Left renal pelvis (tissue), 4 donors: ENCODE measurements around the gene AFP. TPM values are rescaled to one million over a fixed set of nuclear protein-coding genes. Genes with fewer than 3 reads are reported as not detected.

ENCODE experiments used
- DNase-seq, 4 donors: peaks; one replicate each; pipeline ENCODE4 v3.0.0-alpha.2; 2013; ENCODE audit warnings: low read depth in 4 of 4, low spot score in 3 of 4
- polyA plus RNA-seq, 4 donors: library from polyadenylated mRNA; unstranded; fragments of 120-200 nt; gene quantifications; one replicate each; pipeline ENCODE4 v1.2.1, GENCODE V29; 2013; ENCODE audit not compliant: insufficient read length in 4 of 4

AFP gene
- polyA plus RNA-seq, 4 donors: 110 to 978 (median 698) TPM

DNA sequence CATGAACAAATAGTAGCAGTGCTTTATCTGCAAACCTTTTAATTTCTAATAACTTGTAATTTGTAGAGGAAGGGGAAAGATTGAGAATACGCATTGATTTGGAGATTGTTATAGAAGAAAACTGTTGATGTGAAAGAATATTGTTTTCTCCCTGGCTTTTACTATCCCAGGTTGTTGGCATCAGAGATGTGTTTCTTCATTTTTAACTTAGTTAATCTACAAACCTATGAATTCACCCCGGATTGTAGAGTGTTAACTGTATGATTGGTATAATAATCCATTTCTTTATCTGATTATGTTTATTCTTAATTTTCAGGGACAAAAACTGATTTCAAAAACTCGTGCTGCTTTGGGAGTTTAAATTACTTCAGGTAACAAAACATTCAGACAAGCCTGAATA, 18.9 kb downstream of the AFP start:
- no peak for DNase-seq

DNA sequence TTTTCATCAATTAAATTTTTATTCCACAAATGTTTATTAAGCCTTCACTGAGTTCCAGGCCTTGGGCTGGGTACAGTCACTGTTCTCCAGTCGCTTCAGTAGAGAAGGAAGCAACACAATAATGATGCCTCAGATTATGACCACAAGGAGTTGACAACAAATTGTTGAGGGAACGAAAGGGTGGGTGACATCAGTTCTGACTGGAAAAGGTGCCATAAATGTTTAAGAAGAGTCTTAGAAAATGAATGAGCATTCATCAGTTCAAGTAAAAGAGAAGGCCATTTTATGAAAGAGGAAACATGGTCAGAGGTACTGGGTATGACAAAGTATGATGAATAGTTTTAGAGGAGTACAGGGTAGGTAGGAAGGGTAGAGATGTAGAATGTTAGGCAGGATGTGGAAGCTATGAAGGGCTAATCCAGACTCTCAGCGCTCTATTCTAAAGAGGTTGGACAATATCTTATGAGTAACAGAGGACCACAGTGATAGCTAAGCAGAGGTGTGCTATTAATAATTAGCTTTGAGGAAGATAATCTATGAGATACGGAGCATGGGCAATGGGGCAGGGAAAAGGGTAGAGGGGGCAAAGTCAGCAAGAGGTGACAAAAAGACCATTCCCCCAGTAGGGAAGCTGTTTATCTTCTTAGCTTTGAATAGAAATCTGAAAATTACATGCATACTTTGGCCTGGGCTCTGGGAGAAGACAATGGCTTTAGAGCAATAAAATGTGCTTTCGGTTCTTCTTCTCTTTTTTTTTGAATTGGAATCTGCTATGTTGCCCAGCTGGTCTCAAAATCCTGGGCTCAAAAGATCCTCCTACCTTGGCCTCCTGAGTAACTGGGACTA, 20.4 kb downstream of the AFP start:
- DNase-seq: no peak

DNA sequence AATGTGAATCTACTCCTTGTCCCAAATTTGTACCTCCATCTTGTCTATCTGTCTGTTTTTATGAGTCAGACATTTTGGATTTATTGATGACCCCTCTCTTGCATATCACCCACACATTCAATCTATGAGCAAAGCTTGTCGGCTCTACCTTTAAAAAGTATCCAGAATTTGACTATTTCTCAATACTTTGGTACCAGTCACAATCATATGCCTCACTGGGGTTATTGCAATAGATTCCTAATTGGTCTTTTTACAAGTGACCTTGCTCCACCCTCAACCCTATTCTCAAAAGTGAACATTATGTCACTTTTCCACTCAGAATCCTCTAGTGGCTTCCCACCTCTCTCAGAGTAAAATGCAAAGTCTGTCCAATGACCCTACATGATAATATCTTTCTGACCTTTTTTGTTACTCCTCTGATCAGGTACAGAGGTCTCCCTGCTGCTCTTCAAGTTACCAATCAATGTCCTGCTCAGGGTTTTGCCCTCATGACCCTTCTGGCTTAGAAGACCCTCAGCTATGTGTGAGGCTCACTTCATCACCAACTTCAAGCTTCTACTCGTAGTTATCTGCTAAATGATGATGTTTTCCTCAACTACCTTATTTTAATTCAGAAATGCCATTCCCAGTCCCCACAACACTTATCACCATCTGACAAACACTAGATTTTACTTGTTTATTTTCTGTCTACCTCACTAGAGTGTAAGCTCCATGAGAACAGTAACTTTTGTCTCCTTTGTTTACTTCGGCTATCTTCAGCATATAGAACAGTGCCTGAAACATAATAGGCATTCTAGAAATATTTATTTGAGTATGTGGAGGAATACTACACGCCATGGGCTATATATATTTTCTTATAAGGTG, 22.4 kb downstream of the AFP start:
- no peak for DNase-seq

DNA sequence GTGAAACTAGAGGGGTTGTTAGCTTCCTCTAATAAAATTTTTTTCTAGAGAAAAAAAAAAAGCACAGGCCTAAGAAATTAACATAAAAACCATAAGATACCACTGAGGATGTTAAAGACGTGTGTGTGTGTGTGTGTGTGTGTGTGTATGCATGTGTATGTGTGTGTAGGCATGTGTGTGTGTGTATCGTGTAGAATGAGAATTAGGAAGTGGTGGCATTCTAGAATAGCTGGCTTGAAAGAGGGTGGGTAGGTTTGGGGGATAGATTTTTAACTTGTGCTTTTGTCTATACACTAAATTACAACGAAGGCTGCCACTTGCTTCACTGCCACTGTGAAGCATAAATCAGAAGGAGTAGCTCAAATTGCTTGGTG, 23.0 kb downstream of the AFP start:
- no peak for DNase-seq

DNA sequence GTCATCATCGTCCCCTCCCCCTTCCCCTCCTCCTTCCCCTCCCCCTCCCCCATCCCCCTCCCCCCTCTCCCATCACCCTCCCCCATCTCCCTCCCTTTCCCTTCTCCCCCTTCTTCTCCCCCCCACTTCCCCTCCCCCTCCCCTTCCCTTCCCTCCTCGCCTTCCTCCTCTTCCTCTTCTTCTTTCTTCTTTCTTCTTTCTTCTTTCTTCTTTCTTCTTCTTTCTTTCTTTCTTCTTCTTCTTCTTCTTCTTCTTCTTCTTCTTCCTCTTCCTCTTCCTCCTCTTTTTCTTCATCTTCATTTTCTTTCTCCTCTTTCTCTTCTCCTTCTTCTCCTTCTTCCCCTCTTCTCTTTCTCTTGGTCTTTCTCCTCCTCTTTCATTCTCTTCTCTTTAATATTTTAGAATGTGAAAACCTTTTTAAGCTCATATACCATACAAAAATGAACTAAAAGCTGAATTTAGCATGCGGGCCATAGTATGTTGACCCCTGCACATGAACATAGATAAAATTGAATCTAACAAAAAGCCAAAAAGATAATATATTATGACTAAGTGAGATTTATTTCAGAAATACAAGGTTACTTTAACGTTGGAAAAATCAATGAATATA, 25.0 kb downstream of the AFP start:
- DNase-seq: no peak

DNA sequence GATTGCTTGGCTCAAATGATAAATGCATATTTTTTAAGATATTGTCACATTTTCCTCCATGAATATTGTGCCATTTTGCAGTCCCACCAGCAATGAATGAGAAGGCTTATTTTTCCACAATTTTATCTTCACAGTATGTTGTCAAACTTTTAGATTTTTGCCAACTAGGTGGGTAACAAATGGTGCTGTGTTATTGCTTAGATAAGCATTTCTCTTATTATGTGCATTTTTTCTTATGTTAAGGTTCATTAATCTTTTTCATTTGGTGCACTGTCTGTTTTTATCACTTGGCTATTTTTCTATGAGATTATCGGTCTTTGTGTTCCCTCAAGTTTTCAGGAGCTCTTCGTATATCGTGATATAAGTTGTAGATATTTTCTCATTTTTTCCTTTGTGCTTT, 32.1 kb downstream of the AFP start:
- no peak for DNase-seq

DNA sequence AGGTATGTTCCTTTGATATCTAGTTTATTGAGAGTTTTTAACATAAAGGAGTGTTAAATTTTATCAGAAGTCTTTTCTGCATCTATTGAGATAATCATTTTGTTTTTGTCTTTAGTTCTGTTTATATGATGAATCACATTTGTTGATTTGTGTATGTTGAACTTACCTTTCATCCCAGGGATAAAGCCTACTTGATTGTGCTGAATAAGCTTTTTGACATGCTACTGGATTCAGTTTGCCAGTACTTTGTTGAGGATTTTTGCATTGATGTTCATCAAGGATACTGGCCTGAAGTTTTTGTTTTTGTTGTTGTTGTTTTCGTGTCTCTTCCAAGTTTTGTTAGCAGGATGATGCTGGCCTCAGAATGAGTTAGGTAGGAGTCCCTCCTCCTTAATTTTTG, 34.7 kb downstream of the AFP start:
- DNase-seq: no peak

DNA sequence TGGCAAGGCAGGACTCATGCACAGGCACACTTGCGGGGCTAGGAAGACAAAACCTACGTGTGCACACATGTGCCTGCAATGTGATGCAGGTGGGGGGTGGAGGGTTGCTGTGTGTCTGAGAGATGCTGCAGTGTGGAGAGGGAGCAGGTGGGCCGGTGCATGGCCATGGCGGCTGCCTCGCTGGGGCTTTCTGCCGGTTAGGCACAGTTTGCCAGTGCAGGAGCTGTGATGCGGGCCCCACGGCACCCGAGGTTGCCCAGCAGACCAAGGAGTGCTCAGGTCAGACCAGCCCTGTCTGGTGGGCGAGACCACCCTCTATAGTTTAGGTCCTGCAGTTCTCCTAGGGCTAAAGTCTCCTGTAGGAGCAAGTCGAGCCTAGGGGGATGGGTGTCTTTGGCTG, 41.2 kb downstream of the AFP start:
- no peak for DNase-seq

DNA sequence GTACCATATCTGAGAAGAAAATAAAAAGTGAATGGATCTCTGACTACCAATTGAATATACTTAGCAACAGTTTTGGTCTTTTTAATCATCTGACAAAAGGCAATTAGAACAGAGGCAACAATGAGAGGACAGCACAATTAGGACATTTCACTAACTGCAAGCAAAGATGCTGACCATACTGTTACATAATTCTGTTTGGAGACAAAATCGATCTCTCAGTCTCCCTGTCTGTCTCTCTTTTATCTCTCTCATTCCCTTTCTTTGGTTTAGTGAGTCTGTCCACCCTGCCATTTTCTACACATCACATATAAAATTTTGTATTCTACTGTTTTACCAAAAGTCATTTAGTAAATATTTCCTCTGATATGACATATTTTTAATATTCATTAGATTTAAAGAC, 43.3 kb downstream of the AFP start:
- DNase-seq: no peak

DNA sequence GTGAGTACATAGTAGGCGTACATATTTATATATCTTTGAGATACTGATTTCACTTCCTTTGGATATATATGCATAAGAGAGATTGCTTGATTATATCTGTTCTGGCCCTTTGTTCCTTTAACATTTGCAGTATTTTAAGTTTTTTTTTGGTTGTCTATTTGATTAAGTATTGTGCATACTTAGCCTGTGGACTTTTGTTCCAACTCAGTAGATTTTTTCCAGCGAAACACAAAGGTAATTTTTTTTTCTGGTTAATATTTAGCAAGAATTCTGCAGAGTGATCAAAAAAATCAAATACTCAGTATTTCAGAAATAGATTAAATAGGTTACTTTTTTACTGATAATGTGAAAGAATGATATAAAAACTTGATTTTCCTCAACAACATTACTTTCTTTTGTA, 45.3 kb downstream of the AFP start, which contains the start of gene AFM:
AFM (plus strand) TSS at position 388 of the 400 bp plus-strand sequence. CDS start 31 bp downstream, outside the sequence.
- no peak for DNase-seq

DNA sequence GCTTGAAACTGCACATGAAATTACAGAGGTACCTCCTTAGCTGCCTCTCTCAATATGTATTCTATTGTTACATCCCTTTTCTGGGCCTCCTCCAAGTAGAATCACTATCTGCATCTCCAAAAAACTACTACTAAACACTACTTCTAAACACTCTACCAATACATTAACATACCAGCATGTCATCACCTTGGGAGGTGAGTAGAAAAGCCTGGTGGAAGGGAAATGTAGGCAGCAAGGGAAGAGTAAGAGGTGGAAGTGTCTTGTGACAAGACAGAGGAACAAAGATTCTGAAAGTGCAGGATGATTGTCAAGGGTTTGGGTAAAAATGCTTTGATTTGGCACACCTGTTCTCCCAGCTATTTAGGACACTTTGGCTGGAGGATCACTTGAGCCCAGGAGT, 49.1 kb downstream of the AFP start:
- no peak for DNase-seq

DNA sequence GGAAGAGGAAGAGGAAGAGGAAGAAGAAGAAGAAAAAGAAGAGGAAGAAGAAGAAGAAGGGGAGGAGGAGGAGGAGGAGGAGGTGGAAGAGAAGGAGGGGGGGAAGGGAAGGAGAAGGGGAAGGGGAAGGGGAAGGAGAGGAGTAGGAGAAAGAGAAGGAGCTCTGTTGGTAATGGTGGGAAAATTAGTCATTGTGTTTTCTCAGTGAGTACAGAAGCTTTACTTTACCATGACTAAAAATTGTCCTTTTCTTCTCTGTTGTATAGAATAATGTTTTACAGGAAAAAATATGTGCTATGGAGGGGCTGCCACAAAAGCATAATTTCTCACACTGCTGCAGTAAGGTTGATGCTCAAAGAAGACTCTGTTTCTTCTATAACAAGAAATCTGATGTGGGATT, 49.6 kb downstream of the AFP start:
- no peak for DNase-seq

DNA sequence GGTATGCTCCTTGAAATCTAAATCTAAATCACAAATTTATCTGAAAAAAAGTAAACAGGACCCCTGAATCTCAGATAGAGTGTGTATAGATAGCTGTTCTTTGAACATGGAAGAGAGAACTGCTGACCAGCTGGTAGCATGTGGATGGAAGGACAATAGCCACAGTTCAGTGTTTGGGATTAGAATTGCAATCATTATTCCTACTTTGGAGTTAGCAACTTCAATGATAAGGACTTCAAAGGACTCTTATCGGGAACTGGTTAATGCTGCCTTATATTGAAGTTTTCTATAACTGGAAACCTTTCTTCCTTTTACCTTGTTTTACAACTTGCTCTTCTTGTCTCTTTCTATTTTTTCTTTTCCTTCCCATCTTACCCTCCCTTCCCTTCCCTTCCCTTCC, 50.5 kb downstream of the AFP start:
- DNase-seq: no peak

DNA sequence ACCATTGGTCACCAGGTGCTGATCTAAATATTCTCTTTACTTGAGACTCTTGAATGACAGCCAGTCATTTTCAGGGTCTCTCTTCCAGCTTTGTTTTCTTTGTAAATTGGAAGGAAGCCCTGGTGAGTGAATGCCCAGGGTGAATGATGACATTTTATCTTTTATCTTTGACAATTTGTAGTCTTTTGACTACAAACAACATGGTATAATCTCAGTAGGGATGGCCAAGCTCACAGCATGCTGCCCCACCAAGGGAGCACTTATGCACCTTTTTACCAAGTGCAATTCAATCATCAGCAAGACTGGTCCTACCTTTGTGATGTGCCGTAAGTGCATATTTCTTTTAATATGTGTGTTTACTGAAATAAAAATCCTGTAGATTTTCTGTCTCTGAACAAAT, 51.2 kb downstream of the AFP start:
- no peak for DNase-seq

DNA sequence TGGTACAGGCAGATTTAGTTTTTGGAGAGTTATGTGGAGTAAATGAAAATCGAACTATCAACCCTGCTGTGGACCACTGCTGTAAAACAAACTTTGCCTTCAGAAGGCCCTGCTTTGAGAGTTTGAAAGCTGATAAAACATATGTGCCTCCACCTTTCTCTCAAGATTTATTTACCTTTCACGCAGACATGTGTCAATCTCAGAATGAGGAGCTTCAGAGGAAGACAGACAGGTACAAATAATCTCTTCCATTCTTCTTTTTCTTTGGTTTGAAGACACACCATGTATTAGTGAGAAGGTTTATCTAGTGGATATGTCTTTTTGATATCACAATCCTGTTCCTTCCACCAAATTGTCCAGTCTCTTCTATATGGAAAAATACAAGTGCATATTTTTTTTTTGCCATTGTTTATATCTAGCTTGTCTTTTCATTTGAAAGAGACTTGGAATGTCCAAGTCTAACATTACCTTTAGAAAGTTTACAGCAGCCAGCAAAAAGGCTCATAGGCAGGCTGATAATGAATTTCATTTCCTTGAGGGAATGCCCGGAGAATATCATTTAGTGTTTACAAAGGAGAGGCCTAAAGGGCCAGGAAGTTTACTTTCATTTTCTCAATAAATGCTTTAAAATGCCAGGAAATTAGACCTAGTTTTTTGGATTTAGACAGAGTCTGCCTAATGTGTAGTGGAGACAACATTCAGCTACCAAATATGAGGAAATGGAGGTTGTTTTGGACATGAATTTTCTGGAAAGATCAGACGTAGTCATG, 64.2 kb downstream of the AFP start:
- DNase-seq: no peak

DNA sequence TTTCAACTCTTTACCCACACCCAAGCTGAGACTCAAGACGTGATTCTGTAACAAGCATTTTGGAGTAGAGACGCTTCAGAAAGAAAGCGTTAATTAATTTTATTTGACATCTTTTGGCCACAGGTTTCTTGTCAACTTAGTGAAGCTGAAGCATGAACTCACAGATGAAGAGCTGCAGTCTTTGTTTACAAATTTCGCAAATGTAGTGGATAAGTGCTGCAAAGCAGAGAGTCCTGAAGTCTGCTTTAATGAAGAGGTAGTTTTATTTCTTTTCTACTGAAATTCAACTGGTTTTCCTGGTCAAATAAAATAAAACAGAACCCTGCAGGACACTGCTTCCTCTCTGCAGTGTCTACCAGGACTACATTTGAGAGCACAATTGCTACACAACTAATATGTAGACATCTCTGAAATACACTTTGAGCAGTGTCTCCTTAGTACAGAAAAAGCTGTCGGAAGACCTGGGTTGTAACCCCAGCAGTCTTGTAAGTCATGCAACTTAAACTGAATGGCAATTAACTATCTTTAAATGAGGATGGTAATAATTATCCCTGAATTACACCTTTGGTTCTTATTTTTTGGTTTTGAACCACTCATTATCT, 65.7 kb downstream of the AFP start:
- DNase-seq: no peak

DNA sequence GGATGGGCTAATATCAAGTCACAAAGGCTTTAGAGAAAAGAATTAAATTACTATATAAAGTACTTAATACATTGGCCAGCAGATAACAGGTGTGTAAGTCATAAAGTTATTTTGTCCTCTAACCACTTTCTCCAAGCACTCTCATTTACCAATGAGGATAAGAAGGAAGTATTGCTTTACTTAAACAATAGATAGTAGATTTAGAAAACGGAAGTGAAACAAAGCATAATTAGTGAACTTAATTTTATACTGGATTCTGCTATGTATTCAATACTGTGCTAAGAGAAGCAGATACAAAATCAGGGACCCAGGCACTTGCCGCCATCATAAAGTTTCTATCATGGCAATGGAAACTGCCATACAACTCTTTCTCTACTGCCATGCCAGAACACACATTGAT, 69.5 kb downstream of the AFP start:
- DNase-seq: no peak
